ENCODE measurements around the gene GIT2.
"Not testable (repeated sequence)": the region's sequence is repeated elsewhere in the genome, so short reads cannot be mapped to it uniquely, and the experiment has no call there.

The GIT2 gene

DNA sequence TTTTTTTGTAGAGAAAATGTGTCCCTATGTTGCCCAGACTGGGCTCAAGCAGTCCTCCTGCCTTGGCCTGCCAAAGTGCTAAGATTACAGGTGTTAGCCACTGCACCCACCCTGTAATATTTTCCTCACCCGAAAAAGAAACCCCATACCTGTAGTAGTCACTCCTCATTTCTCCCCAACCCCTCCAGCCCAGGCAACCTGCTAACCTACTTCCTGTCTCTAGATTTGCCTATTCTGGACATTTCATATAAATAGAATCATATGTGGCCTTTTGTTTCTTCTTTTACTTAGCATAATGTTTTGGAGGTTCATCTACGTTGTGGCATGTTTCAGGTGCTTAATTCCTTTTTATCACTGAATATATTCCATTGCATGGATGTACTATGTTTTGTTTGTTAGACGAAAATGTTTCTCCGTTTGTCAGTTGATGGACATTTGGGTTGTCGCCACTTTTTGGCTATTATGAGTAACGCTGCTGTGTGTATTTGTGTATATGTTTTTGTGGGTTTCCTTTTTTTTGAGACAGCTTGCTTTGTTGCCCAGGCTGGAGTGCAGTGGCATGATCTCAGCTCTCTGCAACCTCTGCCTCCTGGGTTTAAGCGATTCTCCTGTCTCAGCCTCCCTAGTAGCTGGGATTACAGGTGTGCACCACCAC is 9.3 kb upstream of the GIT2 start:
- DNase-seq: no peak

DNA sequence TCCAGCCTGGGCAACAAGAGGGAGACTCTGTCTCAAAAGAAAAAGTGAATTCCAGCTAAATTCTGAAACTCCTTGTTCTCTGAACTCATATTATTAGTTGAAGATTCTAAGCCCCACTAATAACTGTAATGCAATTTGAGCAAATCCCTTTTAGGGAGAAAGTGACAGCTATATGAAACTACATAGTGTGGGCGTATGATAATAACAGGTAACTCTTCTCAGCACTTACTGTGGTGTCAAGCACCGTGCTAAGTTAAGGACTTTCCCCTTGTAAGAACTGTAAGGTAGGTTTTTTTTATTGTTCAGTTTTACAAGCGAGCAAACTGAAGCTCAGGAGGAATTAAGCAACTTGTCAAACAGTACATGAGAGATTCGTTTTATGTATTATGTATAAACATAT is 8.4 kb upstream of the GIT2 start:
- DNase-seq: no peak

DNA sequence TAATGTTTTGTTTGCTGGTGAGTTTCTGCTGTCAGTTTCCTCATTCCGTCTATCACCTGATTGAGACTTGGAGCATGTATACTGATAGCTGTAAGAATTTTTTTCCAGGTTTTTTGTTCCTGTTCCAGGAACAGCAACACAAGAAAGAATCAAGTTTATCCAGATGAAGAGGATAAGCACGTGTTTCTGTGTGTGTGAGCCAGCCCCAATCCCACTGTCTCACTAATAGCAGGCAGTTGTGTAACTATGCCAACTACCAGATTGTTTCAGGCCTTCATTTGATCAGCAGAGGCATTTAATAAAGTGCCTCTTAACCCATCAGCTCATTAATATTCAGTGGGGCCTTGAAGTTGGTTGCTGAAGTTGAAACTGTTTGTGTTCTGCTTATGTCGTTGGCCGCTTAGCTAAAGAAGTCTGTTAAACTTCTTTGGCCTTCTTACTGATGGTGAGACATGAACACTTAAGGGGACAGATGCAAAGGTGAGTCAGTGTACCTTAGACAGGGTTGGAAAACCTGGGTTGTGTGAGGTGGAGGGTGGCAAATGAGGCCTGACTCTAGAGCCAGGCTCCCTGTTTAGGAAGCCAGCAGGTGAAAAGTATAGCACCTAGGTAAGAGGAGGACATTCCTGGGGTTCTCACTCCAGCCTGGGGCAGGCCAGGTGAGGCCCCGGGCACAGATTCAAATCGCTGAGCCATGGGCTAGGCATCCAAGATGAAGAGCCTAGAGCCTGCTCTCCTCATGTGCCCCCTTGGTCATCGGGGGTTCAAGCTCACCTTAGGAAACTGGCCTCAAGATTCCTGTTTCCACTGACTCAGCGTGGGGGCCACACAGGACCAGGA is 6.7 kb upstream of the GIT2 start:
- peak; percentile 52 for DNase-seq

DNA sequence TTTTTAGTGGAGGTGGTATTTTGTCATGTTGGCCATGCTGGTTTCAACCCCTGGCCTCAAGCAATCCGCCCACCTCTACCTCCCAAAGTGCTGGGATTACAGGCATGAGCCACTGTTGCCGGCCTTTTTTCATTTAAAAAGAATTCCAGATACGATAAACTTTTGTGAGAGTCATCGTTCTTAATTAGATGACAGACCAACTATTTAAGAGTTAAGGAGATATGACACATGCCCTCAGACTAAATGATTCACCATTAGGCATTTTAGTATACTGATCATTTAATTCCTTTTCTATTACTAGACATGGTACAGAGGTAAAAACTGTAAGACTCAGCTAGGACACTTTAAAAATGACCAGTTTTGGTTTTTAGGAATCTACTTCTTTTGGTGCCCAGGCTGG is 5.4 kb upstream of the GIT2 start:
- DNase-seq: peak; percentile 95

DNA sequence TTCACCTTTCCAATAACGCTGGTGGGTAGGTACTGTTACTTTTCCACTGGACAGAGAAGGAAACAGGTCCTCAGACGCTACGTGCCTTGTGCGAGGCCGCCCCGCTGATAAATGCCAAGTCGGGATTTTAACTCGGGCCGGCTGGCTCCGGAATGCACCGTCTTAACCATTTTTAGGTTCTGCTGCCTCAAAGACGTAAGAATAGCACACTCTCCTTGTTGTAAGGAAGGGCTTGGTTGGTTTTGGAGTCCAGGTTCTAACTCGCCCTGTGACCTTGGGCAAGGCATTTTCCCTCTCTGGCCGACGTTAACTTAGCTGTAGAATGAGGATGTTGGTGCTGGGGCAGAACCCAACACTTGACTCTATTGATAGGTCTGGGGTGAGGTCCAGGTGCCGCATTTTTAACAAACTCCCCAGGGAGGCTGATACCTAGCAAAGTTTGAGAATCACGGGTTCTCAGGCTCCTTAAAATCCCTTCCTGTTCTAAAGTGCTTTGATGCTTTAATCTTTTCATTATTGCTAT is 3.9 kb upstream of the GIT2 start:
- DNase-seq: peak; percentile 43

DNA sequence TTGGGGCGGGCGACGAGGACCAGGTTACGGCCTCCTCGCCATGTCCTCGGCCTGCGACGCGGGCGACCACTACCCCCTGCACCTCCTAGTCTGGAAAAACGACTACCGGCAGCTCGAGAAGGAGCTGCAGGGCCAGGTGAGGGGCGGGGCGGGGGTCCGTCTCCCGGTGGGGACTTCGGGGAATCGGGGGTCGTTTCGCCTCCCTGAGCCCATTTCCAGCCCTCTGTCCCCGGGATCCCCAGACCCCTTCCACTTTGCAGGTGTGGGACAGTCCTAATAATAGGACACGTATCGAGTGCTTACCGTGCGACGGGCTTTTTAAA is 3.4 kb upstream of the GIT2 start:
- DNase-seq: no peak

DNA sequence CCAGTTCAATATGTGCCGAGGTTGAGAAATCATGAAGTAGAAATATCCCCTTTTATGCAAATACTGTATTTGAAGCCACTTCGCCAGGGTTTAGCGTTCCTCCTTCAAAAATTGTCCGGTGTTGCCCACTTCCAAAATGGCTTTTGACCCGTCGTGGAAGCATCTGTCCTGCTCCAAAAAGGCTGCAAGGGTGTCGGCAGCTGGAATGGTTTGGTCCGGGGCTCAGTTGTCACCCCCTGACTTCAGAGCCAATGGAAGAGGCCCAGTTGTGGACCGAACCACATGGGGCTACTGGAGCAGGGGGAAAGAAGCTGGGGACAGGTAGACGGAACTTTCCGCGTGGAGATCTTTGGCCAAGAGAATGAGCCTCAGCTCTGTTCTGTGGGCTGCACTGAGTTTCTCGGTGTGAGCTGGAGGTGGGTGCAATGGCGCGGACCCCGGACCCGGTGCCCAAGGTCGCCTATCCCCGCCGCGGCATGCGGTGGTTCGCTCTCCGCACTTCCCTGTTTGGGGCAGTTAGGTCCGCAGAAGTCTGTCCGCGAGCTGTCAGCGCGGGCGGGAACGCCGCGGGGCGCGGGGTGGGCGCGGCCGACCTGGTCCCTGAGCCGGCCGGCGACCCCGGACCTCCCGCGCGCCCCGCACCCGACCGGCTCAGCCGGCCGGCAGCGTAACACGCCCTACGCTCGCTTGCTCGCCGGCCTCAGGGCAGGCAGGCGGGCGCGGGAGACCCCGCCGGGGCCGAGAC is 2.9 kb upstream of the GIT2 start, which contains the start of gene ANKRD13A:
Gene ANKRD13A (plus strand): TSS at position 527 of the 745 bp plus-strand sequence. CDS start 259 bp downstream, outside the sequence.
- DNase-seq: peak; percentile 97

DNA sequence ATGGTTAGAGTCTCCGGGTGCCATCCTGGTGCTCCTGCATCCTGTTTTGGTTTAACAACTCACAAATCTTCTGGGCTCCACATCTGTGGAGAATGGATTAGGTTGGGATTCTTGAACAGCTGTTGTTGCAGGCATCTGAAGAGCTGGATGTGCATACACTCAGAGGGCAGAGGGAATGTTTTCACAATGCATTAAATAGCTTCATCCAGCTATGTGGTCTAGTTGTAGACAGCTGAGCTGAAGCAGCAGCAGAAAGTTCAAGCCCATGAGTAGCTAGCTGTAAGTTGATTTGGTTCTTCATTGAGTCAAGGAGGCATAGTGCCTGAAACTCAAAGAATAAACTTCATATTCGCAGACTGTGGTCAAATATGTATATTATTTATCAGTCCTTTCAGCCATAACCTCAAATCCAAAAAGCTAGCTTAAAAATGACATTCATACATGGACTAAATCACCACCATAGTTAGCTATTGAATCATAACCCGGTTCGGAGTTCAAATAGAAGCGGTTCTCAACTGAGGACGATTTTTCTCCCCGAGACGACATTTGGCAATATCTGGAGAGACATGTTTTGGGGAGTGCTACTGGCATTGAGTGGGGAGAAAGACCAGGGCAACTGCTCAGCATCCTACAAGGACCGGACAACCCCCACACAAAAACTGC is 2.2 kb upstream of the GIT2 start:
- peak; percentile 49 for DNase-seq

DNA sequence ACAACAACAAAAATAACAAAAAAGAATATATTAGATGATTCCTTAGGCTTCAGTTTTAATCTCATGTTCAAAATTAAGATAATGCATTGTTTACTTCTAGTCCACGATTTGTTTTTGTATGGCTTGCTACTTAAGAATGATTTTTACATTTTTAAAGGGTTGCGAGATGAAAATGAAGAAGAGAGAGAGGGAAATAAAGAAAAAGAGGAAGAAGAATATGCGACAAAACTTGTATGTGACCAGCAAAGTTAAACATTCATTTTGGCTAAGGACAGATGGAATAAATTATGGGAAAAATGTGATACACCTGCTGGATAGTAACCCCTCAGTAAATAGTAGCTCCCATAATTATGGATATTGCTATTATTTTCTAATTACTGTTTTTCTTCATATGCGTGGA is 1.2 kb upstream of the GIT2 start:
- no peak for DNase-seq

DNA sequence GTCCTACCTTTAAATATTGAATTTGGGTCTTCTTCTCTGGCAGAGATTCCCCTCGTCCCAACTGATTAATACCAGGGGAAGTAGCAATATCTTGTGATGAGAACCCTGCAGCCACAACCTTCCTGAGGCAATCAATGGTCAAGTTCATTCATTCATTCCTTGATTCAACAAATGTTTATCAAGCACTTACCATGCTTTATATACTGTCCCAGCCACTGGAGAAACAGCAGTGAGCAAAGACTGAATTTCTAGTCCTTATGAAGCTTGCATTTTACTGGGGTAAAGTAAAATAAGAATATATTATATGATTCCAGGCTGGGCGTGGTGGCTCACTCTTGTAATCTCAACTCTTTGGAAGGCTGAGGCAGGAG is 300 bp upstream of the GIT2 start:
- DNase-seq: no peak

DNA sequence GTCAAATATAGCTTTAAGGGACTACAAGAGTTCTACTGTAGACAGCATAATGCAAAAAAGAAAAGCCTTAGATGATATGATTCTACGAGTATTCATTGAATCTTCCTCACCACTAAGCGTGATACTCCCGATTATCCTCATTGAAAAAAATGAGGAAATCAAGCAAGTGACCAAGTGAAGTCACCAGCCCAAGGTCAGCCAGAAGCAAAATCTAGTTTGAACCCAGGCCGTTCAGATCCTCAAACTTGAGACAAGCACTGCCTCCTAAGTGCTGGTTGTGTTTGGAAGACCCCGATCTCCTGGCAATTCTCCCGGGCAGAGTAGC is 845 bp downstream of the GIT2 start:
- DNase-seq: no peak

DNA sequence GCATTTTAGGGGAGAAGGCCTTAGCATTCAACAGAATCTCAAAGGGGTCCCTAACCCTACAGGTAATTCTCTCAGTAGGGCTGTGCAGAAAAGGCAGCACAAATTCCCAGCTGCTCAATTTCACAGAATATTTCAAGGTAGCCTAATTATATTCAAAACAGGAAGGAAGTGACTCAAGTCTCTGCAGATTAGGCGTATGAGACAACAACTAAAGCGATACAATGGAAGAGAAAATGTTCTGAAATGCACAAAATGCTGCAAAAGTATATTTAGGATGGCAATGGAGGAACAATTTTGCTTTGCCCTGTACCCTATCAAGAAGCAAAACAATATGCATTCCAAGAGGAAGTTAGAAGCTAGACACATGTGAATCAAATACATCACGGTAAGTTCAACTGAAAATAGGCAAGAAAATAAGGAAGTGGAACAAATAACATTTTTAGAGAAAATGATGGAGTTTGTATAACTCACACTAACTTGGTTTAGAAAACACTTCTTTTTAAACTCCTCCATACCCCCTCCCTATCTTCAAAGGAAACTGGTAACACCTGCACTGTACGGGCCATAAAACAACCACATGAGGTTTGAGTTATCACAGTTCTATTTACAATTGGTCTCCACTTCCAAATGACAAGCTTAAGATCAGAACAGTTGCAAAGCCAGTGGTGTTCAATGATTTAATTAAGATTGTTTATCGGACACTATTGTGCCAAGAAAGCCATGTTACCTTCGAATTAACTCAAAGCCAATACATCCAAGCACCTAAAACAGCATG is 1.6 kb downstream of the GIT2 start:
- no peak for DNase-seq

DNA sequence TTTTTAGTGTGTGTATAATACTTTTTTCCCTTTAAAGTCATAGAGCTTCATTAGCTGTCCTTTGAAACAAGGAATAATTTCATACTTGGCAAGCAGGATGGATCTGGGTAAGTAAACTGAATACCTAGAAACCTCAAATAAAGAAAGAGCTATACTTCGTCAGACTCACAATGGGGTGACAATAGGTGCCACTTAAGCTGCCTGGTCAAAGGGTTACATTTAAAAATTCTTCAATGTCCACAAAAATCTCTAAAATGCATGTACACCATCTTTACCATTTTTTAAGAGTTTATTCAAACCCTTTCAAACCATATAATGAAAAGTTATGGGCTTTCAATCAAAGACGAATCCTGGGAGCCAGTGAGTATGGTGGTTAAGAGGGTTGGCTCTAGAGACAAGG is 3.1 kb downstream of the GIT2 start:
- no peak for DNase-seq

DNA sequence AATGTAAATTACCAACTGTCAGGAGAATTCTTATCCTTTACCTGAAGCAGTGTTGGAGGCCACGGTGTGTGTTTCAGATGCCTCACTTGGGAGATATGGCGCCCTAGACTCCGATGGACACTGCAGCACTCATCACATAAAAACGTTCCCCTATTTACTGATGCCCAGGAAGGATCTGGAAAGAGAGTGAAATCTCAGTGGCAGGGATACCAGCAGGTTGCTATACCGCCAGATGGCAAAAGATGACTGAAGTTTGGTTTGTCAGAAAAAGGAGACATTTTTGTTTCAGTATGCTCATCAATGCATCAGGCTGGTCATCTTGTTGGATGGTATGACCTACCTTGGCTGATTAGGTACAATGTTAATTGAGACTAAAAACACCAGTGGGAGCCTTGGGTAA is 4.6 kb downstream of the GIT2 start:
- DNase-seq: no peak

DNA sequence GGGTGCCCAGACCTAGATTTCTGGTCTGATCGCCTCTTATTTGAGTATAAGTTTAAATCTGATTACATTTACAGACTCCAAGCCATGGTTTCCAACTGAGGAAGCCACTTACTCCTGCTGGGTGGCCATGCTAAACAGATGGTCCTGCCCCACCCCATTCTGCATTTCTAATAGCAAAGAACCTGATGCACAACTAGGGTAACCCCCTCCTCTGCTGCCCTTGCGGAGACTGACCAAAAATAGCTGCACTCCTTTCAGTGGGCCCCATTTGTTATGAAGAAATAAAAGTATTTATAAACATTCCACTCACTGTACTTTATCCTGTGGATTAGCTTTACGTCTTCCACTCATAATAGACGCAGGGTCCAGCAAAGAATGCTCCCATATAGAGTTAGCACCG is 6.8 kb downstream of the GIT2 start:
- no peak for DNase-seq

DNA sequence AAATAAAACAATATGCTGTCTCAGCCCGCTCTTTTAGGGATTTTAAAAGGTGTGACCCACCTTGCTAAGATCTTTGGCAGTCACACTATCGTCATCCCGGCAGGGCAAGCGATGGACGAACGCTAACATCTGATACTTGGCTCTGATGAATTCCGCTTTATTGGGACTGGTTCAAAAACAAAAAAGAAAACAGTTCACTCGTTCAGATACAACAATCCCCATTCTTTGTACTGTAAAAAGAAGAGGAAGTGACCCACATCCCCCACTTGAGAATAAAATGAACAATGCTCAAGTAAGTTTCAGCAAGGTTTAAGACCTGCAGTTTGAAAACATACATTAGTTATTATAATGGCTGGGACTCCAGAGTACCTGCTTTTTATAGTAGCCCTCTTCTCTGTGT is 7.3 kb downstream of the GIT2 start:
- DNase-seq: no peak

DNA sequence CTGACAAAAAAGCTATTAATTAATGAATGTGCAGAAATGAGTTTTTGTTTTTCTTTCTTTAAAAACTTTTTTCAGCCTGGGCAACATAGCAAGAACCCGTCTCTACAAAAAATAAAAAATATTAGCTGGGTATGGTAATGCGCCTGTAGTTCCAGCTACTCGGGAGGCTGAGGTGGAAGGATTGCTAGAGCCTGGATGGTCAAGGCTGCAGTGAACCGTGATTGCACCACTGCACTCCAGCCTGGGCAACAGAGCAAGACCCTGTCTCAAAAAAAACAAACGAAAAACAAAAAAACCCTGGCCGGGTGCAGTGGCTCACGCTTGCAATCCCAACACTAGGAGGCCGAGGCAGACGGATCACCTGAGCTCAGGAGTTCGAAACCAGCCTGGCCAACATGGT is 7.9 kb downstream of the GIT2 start:
- no peak for DNase-seq

DNA sequence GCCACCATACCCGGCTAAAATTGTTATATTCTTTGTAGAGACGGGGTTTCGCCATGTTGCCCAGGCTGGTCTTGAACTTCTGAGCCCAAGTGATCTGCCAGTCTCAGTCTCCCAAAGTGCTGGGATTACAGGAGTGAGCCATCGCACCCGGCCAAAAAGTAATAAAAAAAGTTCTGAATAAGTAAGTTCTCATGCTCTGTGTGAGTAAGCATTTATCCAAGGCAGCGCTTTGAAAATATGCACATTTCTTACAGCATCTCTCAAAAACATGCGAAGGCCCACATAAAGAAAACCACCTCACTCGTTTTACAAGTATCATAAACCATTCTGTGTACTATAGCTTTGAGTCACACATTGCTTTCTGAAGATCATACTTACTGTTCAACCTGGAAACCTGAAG is 8.6 kb downstream of the GIT2 start:
- DNase-seq: peak; percentile 35

DNA sequence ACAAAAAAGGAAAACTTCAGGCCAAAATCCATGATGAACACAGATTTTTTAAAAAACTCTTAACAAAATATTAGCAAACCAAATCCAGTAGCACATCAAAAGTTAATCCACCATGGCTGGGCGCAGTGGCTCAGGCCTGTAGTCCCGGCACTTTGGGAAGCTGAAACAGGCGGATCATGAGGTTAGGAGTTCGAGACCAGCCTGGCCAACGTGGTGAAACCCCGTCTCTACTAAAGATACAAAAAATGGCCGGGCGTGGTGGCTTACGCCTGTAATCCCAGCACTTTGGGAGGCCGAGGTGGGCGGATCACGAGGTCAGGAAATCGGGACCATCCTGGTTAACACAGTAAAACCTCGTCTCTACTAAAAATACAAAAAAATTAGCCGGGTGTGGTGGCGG is 9.9 kb downstream of the GIT2 start:
- DNase-seq: not testable (repeated sequence)

DNA sequence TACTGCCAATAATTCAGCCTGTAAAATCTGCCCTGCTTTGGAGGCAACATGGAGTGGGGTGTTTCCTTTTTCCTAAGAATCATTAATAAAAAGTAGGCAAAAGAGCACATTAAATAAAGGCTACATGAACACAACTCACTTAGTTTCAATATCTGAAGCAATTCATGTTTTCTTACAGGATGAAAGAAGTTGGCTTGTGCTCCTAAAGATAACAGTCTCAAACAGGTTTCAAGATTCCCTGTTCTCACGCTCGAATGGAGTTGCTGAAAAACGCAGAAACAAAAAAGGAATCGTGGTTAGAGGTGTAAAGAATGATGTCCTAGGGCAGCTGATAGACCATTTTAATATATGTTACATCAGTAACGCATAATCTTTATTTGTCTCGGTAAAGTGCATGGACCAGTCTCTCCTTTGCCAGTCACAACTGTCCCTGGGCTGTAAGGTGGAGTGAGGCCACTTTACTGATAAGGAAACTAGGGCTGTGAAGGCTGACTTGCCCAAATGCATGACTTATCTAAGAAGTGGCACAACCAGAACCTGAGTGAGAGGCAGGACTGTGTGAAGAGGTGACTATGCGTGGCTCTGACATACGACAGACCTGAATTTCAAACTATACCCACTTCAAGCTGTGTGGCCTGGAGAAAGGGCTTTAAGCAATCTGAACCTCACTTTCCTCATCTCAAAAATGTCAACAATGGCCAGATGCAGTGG is 12.6 kb downstream of the GIT2 start:
- DNase-seq: no peak

DNA sequence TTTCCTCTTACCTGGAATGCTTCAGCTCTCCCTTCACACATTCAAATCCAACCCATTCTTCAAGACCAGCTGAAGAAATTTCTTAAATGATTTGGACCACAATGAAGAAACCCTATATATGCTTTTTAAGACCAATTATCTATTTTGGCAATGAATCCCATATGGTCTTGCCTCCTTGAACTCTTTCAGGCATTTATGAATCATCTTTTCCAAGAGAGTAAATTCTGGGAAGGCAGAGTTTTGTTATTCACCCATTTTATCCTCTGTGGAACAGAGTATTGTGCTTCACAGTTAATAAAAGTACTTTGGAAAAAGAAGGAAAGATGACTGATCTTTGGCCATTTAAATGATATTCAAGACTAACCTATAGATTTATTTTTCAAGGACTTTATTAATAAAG is 14.0 kb downstream of the GIT2 start:
- DNase-seq: peak; percentile 79

DNA sequence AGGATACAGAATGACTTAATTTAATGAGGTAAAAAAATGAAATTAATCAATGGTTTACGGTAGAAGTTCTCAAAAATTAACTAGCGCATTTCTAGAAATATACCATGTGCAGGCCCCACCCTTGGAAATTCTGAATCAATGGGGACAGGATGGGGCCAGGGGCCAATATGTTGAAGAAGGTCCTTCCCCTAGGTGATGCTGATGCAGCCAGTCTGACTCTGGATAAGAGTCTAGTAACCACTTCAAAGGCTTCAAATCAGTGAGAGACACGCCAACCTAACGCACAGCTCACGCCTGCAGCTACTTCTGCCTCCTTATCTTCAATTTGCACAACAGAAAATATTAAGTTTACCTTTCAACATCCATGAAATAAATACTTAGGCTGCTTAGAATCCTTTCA is 14.9 kb downstream of the GIT2 start:
- no peak for DNase-seq
